Fibroblast of lung (primary cell): ENCODE results near the gene ZKSCAN1.

Source experiments
- EZH2 ChIP-seq: IDR thresholded peaks from 2 replicates; pipeline ENCODE4 v1.5.1; 2012; ENCODE audit warnings: low read length, control low read depth, mild to moderate bottlenecking; ENCODE audit errors: missing control alignments
- TF ChIP-seq, protein P1 (sequence below), 2 donors: IDR thresholded peaks in 1 of 2; conservative IDR thresholded peaks in 1 of 2; 1 replicate in 1 of 2; 2 replicates in 1 of 2; pipeline ENCODE4 v1.5.1; 2011 to 2012; ENCODE audit warnings: low read length in 2 of 2, control low read depth in 1 of 2, inconsistent platforms in 1 of 2, low read depth in 1 of 2, mild to moderate bottlenecking in 1 of 2

DNA sequence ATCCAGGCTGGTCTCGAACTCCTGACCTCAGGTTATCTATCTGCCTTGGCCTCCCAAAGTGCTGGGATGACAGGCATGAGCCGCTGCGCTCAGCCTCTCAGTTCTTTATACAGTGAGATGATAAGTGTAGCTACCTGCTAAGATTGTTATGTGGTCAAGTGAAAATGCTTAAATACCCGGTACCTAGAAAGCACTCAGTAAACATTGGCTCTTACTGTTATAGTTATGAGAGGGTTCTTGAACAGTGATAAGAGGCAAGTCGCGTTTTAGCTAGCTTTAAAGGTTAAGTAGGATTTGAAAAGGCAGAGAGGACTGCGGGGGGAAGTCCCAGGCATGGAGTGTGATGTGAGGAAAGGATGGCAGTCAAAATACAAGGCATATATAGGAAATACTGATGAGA lies 4.5 kb downstream of the ZKSCAN1 start:
- TF ChIP-seq EZH2, result no peak
- TF ChIP-seq, protein P1, sequence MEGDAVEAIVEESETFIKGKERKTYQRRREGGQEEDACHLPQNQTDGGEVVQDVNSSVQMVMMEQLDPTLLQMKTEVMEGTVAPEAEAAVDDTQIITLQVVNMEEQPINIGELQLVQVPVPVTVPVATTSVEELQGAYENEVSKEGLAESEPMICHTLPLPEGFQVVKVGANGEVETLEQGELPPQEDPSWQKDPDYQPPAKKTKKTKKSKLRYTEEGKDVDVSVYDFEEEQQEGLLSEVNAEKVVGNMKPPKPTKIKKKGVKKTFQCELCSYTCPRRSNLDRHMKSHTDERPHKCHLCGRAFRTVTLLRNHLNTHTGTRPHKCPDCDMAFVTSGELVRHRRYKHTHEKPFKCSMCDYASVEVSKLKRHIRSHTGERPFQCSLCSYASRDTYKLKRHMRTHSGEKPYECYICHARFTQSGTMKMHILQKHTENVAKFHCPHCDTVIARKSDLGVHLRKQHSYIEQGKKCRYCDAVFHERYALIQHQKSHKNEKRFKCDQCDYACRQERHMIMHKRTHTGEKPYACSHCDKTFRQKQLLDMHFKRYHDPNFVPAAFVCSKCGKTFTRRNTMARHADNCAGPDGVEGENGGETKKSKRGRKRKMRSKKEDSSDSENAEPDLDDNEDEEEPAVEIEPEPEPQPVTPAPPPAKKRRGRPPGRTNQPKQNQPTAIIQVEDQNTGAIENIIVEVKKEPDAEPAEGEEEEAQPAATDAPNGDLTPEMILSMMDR (conservative IDR thresholded peaks at IDR 0.05 in 1 of 2, IDR thresholded peaks at IDR 0.05 in 1 of 2; ENCODE audit: low read depth in 1 of 2, low read length in 2 of 2), result no peak
